Measurements from ENCODE around the gene PCDH8.
"Not testable (repeated sequence)": the region's sequence is repeated elsewhere in the genome, so short reads cannot be mapped to it uniquely, and the experiment has no call there.

PCDH8 gene

DNA sequence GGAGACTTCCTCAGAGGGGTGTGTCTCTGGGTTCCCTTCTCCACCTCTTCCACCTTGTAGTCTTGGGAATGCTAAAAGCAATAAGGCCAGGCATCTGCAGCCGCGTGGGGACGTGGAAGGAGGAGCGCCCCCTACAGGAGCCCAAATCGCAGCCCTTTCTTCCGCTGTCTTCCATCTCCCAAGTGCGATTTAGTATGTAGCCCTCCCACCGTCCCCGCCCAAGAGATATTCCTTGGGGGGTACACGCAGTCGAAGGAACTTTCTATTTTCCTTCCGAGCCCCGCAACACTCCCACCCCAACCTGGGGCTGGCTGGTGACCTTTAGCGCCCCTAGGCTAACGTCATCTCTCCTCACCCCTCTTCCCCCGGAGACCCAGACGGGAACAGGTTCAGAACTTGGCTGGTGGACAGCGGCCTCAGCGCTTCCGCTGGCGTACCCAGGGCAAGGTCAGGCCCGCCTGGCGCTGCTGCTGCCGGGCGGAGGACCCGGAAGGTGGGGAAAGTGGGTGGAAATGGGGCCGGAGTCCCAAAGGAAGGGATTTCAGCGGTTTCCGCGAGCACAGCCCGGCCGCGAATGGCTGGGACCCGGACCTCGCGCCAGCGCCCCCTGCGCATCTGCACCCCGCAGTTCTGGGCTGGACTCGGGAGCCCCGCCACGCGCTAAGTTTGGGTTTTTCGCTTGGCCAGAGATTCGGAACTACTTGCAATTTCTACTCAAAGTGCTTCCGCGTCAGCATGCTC lies 2.1 kb upstream of the PCDH8 start:
- peak; percentile 78 for DNase-seq

DNA sequence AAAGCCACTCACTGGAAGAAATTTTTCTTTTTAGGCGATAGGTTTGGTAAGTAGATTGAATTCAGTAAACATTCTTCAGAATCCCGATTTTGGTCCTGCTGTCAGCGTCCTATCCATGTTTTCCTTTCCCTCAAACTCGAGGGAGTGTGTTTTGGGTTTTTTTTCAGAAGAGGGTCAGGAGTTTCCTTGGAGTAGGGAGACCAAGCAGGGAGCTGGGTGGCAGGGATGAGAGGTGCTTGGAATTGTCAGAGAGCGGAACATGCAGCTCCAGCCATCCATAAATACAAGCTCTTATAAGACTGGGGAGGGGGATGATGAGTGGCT lies 1.6 kb upstream of the PCDH8 start:
- DNase-seq = no peak

DNA sequence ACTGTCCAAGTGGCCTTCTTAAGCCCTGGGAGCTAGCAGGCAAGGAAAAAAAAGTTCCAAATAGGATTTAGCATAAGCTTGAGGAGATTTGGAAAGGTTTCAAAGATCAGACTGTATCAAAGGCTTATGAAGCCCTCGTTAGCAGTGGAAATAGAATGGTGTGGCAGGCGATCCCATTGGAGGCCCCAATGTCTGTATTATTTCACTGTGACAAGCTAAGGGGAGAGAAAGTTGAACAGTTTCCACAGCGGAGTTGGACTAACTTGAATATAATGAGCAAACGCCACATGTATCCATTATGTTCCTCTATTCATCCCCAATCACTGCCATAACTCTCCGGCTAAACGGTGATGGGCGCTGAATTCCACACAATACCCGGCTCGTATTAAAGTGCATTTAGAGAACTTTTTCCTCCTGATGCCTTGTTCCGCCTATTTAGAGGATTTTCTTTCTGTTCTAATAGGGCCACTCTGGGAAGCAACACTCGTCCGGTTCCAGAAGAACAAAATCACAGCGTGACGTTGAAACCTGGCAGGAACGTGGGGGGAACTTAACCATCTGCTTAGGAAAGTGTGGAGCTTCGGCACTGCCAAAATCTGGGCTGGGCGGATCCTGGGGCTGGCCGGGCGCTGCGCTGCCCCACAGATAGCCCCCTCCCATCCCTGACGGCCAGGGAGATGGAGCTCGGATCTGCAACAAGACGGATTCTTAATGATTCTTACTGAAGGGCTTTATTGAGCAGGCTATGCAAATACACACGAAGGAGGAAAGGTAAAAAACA lies 1.0 kb upstream of the PCDH8 start:
- DNase-seq = no peak

DNA sequence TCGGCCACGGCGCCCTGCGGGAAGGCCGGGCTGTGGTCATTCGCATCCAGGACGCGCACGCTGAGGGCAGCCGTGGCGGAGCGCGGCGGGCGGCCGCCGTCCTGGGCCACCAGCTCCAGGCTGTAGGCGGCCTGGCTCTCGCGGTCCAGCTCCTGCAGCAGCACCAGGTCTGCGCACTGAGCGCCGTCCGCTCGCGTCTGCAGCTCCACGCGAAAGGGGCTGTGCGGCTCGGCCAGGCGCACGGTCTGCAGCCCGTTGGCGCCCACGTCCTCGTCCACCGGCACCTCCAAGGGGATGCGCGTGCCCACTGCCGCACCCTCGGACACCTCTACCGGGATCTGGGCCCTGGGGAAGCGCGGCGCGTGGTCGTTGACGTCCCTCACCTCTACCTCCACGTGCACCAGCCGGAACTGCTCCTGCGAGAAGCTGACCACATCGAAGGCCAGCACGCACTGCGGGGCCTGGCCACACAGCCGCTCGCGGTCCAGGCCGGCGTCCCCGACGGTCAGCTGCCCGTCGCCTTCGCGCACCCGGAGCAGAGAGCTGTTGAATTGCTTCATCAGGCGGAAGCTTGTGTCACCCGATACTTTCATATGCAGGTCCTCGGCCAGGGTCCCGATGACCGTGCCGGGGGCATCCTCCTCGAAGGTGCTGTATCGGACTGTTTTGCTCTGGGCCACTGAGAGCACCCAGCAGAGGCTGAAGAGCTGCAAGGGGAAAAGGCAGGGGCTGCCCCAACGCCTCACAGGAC lies 583 bp downstream of the PCDH8 start:
- DNase-seq = no peak

DNA sequence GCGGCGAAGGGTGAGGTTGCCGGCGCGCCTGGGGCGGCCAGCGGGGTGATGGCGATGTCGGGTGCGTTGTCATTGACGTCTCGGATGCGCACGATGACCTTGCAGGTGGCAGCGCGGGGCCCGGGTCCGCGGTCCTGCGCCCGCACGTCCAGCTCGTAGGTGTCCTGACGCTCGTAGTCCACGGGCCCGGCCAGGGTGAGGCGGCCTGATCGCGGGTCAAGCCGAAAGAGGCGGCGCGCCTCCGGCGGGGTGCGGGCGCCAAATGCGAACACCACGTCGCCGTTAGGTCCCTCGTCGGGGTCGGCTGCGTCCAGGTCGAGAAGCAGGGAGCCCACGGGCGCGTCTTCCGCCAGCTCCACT lies 1.1 kb downstream of the PCDH8 start:
- DNase-seq = no peak

- peak; percentile 75 for DNase-seq
These were observed 1.7 kb downstream of the PCDH8 start for GRCh38 chr13:52846567-52847321.

GRCh38 chr13:52845766-52846566 lies 2.5 kb downstream of the PCDH8 start:
- DNase-seq = no peak

- no peak for DNase-seq
These were observed 3.1 kb downstream of the PCDH8 start for GRCh38 chr13:52845334-52845761.

DNA sequence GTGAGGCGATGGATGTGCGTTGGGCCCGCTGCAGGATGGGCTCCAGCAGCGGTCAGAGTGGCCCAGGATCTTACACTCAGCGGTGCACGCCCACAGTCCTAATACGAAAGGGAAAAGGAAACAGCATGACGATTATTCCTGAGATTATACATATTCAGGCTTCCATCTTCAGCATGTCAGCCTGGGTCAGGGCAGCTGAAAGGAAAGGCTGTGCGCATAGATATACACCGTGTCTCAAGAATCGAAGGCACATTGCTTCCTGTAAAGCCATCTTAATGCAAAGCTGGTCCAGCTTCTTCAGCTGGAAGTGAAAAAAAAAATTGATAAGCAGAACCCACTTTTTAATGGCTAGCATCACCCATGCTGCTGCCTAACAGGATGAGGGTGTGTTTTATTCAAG lies 3.6 kb downstream of the PCDH8 start:
- DNase-seq = no peak

- DNase-seq = no peak
These were observed 6.0 kb downstream of the PCDH8 start for GRCh38 chr13:52842441-52842840.

DNA sequence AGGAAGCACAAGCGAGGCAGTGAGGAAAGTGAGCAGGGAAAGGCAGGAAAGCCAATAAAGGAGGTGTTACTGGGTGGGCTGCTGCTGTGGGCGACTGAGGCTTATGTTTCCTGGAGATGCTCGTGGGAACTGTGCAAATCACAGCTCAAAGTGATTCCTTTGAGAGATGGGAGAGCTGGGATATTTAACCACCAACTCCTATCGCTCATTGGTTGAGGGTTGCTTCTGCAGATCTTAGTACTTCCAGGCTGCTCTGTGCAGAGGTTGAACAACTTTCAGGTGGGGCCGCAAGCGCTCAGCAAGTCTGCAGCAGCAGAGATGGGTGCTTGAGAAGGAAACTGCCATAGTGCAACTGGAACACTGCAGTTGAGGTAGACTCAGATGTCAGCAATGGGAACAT lies 8.4 kb downstream of the PCDH8 start:
- no peak for DNase-seq

GRCh38 chr13:52838433-52839107 lies 9.9 kb downstream of the PCDH8 start:
- no peak for DNase-seq

GRCh38 chr13:52837850-52838249 lies 10.6 kb downstream of the PCDH8 start:
- DNase-seq = no peak

GRCh38 chr13:52835071-52835839 lies 13.2 kb downstream of the PCDH8 start:
- no peak for DNase-seq

GRCh38 chr13:52833296-52833875 lies 15.1 kb downstream of the PCDH8 start:
- DNase-seq = no peak

GRCh38 chr13:52832313-52832712 lies 16.1 kb downstream of the PCDH8 start:
- DNase-seq = no peak

- DNase-seq = no peak
These were observed 17.5 kb downstream of the PCDH8 start for GRCh38 chr13:52830946-52831345.

DNA sequence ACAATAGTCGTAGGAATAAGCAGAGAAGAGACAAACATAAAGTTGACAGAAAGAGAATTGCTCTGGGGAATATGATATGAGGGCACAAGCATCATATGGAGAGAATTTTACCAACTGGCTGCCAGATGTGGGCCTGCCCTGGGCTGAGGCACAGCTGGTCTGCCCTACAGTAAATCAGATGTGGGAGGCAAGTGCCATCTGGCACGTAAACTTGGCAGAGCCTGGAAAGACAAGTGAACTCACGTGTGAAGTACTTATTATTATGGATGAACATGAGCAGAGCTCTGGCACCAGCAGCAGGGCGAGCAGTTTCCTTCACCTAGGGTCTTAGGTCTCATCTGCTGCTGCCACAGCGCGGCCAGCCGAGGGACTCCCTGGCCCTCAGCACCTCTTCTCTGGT lies 20.6 kb downstream of the PCDH8 start:
- no peak for DNase-seq

DNA sequence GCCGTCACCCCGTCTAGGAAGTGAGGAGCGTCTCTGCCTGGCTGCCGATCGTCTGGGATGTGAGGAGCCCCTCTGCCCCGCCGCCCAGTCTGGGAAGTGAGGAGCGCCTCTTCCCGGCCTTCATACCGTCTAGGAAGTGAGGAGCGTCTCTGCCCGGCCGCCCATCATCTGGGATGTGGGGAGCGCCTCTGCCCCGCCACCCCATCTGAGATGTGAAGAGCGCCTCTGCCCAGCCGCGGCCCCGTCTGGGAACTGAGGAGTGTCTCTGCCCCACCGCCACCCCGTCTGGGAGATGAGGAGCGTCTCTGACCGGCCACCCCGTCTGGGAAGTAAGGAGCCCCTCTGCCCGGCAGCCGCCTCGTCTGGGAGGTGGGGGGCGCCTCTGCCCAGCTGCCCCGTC lies 30.6 kb downstream of the PCDH8 start:
- DNase-seq = not testable (repeated sequence)

- no peak for DNase-seq
These were observed 33.1 kb downstream of the PCDH8 start for GRCh38 chr13:52815330-52815729.

DNA sequence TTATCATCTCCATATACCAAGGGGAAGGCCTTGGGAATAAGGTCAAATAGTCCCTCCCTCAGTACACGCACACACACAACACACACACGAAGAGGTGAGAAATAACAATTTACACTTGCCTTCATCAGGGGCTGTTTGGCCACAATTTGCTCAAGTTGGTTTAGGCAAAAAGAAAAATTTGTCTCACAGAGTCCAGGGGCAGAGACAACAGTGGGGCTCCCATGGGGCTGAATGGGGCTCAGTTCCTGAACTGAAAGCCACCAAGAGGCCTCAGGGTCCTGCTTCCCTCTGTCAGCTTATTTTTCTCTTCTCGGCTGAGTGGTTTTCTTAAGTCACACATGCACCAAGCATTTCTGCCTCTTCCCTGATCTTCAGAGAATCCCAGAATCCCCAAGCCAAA lies 35.5 kb downstream of the PCDH8 start:
- no peak for DNase-seq
